Measurements from ENCODE around the gene MAN1C1. TPM values are rescaled to one million over a fixed set of nuclear protein-coding genes. Genes with fewer than 3 reads are reported as not detected.
A peak's percentile ranks its signal among the peaks of the same experiment; 100 is the strongest.

Gene MAN1C1
- total and polyA plus RNA-seq, 9 of the 15 experiments (the other 6 are each of a cell fraction or from before 2014, with no cell fraction given): 0.04 to 0.44 (median 0.10) TPM; not detected in 3

DNA sequence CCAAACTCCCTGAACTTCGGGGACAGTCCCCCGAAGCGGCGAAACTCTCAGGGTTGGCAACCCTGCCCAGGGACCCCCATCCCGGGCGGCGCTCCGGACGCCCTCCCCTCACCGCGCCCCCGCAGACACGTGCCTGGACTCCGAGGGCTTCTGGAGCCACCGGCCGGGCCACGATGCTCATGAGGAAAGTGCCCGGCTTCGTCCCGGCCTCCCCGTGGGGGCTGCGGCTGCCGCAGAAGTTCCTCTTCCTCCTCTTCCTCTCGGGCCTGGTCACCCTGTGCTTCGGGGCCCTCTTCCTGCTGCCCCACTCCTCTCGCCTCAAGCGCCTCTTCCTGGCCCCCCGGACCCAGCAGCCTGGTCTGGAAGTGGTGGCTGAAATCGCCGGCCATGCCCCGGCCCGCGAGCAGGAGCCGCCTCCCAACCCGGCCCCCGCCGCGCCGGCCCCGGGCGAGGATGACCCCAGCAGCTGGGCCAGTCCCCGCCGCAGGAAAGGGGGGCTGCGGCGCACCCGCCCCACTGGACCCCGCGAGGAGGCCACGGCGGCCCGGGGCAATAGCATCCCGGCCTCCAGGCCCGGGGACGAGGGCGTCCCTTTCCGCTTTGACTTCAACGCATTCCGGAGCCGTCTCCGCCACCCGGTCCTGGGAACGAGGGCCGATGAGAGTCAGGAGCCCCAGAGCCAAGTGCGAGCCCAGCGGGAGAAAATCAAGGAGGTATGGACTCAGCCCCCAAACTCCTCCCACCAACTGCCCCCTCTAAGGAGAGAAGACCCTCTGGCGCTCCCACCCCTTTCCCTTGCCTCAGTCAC is 1.2 kb downstream of the MAN1C1 start:
- Histone ChIP-seq H3K79me2 (ENCODE audit: control insufficient read depth, insufficient read depth, low read length) (no peaks in the 10 kb centered on the region), H3K9ac (ENCODE audit: insufficient read depth in 1 of 2, low read depth in 2 of 2, low read length in 2 of 2) (peak overlapping the region in 1 of 2 experiments; percentile 53; a peak in 2 of 4 replicates), H4K20me1 (replicated peaks; ENCODE audit: control insufficient read depth, insufficient read depth, low read length) (peaks cover 16% of the 10 kb centered on the region), H3K9me1 (ENCODE audit: control insufficient read depth, insufficient read depth, low read length) (peaks cover 5% of the 10 kb centered on the region), H3K27ac (ENCODE audit: extremely low read depth, low read depth, low read length) (no peak overlapping the region), H3K36me3 (ENCODE audit: control insufficient read depth, insufficient read depth, low read length) (no peaks in the 10 kb centered on the region), H2AFZ (ENCODE audit: low read depth, low read length) (no peak overlapping the region), H3K4me2 (ENCODE audit: insufficient read depth, low read length) (no peak overlapping the region), H3K27me3 (ENCODE audit: control insufficient read depth in 2 of 2, insufficient read depth in 2 of 2, low read length in 2 of 2) (peaks cover 51 to 75% of the 10 kb centered on the region in 2 experiments), H3K4me1 (replicated peaks in 1 of 2; ENCODE audit: control insufficient read depth in 2 of 2, insufficient read depth in 2 of 2, low read length in 2 of 2) (peaks cover 0 to 26% of the 10 kb centered on the region in 2 experiments; a peak in 2 of 5 replicates), H3K9me3 (replicated peaks; ENCODE audit: control insufficient read depth, insufficient read depth, low read depth, low read length) (no peaks in the 10 kb centered on the region), H3K4me3 (no peak overlapping the region)
- DNase-seq (ENCODE audit: extremely low read depth in 1 of 4, low spot score in 3 of 4): no peak
- ATAC-seq: no peak
- FAIRE-seq: no peak
- ChIA-PET POLR2A (interaction anchor here (0.6 kb wide), 1 partner anchor 250 kb away, joined by 3 read pairs; no protein-coding TSS in a partner anchor), CTCF (ENCODE audit: low intra/inter-chr PET ratio) (no interaction called here)
- no TSS peak for BruUV-seq (replicated peaks)
- intact Hi-C loops (cut with micrococcal nuclease) (no loop called here), in situ Hi-C loops (cut with MboI) (loop anchor here (10.0 kb wide), 1 partner anchor 387 kb away; no protein-coding TSS in a partner anchor)
- 23% methylated on average over 40 of the region's 66 CpGs for WGBS (ENCODE audit: insufficient coverage, low coverage, missing lambda C conversion rate)
- TF ChIP-seq L3MBTL2 (IDR thresholded peaks at IDR 0.05): peak; percentile 36; the same call in 1 of the 2 replicates
- TF ChIP-seq EGR1 (conservative IDR thresholded peaks at IDR 0.05): peak; percentile 34; the same call in 1 of the 2 replicates
- TF ChIP-seq ERF (CRISPR knock-in tag; IDR thresholded peaks at IDR 0.05): no peak
- peak; percentile 32 for TF ChIP-seq KDM5B (IDR thresholded peaks at IDR 0.05; ENCODE audit: insufficient replicate concordance, low read depth, low read length)
- no peak for TF ChIP-seq CBX2 (IDR thresholded peaks at IDR 0.05; ENCODE audit: insufficient read depth, low read length, poor library complexity, severe bottlenecking)
- TF ChIP-seq, protein P1, sequence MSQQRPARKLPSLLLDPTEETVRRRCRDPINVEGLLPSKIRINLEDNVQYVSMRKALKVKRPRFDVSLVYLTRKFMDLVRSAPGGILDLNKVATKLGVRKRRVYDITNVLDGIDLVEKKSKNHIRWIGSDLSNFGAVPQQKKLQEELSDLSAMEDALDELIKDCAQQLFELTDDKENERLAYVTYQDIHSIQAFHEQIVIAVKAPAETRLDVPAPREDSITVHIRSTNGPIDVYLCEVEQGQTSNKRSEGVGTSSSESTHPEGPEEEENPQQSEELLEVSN (IDR thresholded peaks at IDR 0.05; ENCODE audit: borderline replicate concordance in 1 of 2, extremely low read depth in 1 of 2, insufficient read depth in 1 of 2, insufficient read length in 1 of 2, low read depth in 1 of 2, low read length in 1 of 2, poor library complexity in 1 of 2, severe bottlenecking in 1 of 2): peak in 1 of 2 experiments; percentile 57
- TF ChIP-seq PHF21A (IDR thresholded peaks at IDR 0.05; ENCODE audit: borderline replicate concordance, low read depth): no peak
- TF ChIP-seq NELFE (IDR thresholded peaks at IDR 0.05; ENCODE audit: insufficient read depth, insufficient read length): no peak
- 0 out of 2 replicates have a peak, but pooled peaks have one; percentile 5 for TF ChIP-seq ZNF121 (CRISPR knock-in tag; conservative IDR thresholded peaks at IDR 0.05)
- TF ChIP-seq, protein P2, sequence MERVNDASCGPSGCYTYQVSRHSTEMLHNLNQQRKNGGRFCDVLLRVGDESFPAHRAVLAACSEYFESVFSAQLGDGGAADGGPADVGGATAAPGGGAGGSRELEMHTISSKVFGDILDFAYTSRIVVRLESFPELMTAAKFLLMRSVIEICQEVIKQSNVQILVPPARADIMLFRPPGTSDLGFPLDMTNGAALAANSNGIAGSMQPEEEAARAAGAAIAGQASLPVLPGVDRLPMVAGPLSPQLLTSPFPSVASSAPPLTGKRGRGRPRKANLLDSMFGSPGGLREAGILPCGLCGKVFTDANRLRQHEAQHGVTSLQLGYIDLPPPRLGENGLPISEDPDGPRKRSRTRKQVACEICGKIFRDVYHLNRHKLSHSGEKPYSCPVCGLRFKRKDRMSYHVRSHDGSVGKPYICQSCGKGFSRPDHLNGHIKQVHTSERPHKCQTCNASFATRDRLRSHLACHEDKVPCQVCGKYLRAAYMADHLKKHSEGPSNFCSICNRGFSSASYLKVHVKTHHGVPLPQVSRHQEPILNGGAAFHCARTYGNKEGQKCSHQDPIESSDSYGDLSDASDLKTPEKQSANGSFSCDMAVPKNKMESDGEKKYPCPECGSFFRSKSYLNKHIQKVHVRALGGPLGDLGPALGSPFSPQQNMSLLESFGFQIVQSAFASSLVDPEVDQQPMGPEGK (CRISPR knock-in tag; IDR thresholded peaks at IDR 0.05; ENCODE audit: borderline replicate concordance): no peak
